MM.1S (cell line): ENCODE results near the gene PCDHGA11.

Experiments used
- DNase-seq: peaks from one replicate; pipeline ENCODE4 v3.0.0-alpha.2; 2015
- H2AFZ ChIP-seq: fragments of 300-600 bp; sonication (generic); 2 replicates; pipeline ENCODE4 v1.6.0; 2016; ENCODE audit warnings: antibody characterized with exemption, low read length
- H3F3A ChIP-seq: fragments of 300-600 bp; sonication (generic); 2 replicates; pipeline ENCODE4 v1.6.1; 2016; ENCODE audit warnings: mild to moderate bottlenecking, antibody characterized with exemption, low read length, moderate library complexity, mixed read lengths; ENCODE audit not compliant: insufficient read depth
- H3K27ac ChIP-seq: fragments of 300-600 bp; sonication (generic); 2 replicates; pipeline ENCODE4 v1.5.1; 2016; ENCODE audit warnings: mild to moderate bottlenecking, low read length
- H3K27me3 ChIP-seq: fragments of 300-600 bp; sonication (generic); replicated peaks from 2 replicates; pipeline ENCODE4 v1.6.0; 2016; ENCODE audit warnings: low read length; ENCODE audit not compliant: insufficient read depth
- H3K36me3 ChIP-seq: fragments of 300-600 bp; sonication (generic); replicated peaks from 2 replicates; pipeline ENCODE4 v1.6.1; 2016; ENCODE audit warnings: mild to moderate bottlenecking, low read length, mixed read lengths; ENCODE audit not compliant: insufficient read depth
- H3K4me1 ChIP-seq: fragments of 300-600 bp; sonication (generic); 2 replicates; pipeline ENCODE4 v1.6.1; 2016; ENCODE audit warnings: low read length, mixed read lengths
- H3K4me2 ChIP-seq: fragments of 300-600 bp; sonication (generic); 2 replicates; pipeline ENCODE4 v1.6.0; 2016; ENCODE audit warnings: low read depth, low read length
- H3K4me3 ChIP-seq: fragments of 300-600 bp; sonication (generic); 2 replicates; pipeline ENCODE4 v1.5.1; 2016; ENCODE audit warnings: low read length, mixed read lengths
- H3K79me2 ChIP-seq: fragments of 300-600 bp; sonication (generic); 2 replicates; pipeline ENCODE4 v1.6.1; 2016; ENCODE audit warnings: mixed run types, low read length, mixed read lengths
- H3K9ac ChIP-seq: fragments of 300-600 bp; sonication (generic); 2 replicates; pipeline ENCODE4 v1.6.1; 2016; ENCODE audit warnings: low read length, mixed read lengths
- H3K9me2 ChIP-seq: fragments of 300-600 bp; sonication (generic); replicated peaks from 2 replicates; pipeline ENCODE4 v1.6.1; 2016; ENCODE audit warnings: mild to moderate bottlenecking, low read length, mixed read lengths; ENCODE audit not compliant: insufficient read depth
- H3K9me3 ChIP-seq: fragments of 300-600 bp; sonication (generic); replicated peaks from 2 replicates; pipeline ENCODE4 v1.6.1; 2016; ENCODE audit warnings: mild to moderate bottlenecking, low read length, mixed read lengths; ENCODE audit not compliant: insufficient read depth
- H4K20me1 ChIP-seq: fragments of 300-600 bp; sonication (generic); 2 replicates; pipeline ENCODE4 v1.6.1; 2016; ENCODE audit warnings: mild to moderate bottlenecking, low read length, moderate library complexity, mixed read lengths; ENCODE audit not compliant: insufficient read depth
- CTCF ChIP-seq: fragments of 300-600 bp; sonication (generic); IDR thresholded peaks from 2 replicates; pipeline ENCODE4 v1.5.1; 2016; ENCODE audit warnings: antibody characterized with exemption, low read length, mixed read lengths
- EZH2 ChIP-seq: fragments of 300-600 bp; sonication (generic); optimal IDR thresholded peaks from 2 replicates; pipeline ENCODE3; 2017; ENCODE audit warnings: low read depth, mild to moderate bottlenecking, antibody characterized with exemption, low read length, mixed read lengths
- EZH2phosphoT487 ChIP-seq: fragments of 300-600 bp; sonication (generic); IDR thresholded peaks from 2 replicates; pipeline ENCODE4 v1.6.1; 2018; ENCODE audit warnings: antibody characterized with exemption, low read length

Gene PCDHGA11

GRCh38 chr5:141388661-141389060 lies 32.2 kb upstream of the PCDHGA11 start:
- H3K9me2 ChIP-seq: no peaks in the 10 kb centered on the region
- H3K4me1 ChIP-seq: no peaks in the 10 kb centered on the region
- H2AFZ ChIP-seq: no peak overlapping the region
- H4K20me1 ChIP-seq: no peaks in the 10 kb centered on the region
- no peaks in the 10 kb centered on the region for H3K79me2 ChIP-seq
- H3K4me3 ChIP-seq: no peak overlapping the region; the same call in 1 of the 2 replicates
- H3K9me3 ChIP-seq: no peaks in the 10 kb centered on the region
- TF ChIP-seq EZH2 (no peak), EZH2phosphoT487 (no peak), CTCF (no peak)
- H3K36me3 ChIP-seq: no peaks in the 10 kb centered on the region
- peak overlapping the region; percentile 43; the same call in 1 of the 2 replicates for H3K4me2 ChIP-seq
- DNase-seq: no peak
- peaks cover 10% of the 10 kb centered on the region; the same call in 1 of the 2 replicates for H3K27me3 ChIP-seq
- no peak overlapping the region for H3K9ac ChIP-seq
- H3K27ac ChIP-seq: no peak overlapping the region
- no peaks in the 10 kb centered on the region for H3F3A ChIP-seq

DNA sequence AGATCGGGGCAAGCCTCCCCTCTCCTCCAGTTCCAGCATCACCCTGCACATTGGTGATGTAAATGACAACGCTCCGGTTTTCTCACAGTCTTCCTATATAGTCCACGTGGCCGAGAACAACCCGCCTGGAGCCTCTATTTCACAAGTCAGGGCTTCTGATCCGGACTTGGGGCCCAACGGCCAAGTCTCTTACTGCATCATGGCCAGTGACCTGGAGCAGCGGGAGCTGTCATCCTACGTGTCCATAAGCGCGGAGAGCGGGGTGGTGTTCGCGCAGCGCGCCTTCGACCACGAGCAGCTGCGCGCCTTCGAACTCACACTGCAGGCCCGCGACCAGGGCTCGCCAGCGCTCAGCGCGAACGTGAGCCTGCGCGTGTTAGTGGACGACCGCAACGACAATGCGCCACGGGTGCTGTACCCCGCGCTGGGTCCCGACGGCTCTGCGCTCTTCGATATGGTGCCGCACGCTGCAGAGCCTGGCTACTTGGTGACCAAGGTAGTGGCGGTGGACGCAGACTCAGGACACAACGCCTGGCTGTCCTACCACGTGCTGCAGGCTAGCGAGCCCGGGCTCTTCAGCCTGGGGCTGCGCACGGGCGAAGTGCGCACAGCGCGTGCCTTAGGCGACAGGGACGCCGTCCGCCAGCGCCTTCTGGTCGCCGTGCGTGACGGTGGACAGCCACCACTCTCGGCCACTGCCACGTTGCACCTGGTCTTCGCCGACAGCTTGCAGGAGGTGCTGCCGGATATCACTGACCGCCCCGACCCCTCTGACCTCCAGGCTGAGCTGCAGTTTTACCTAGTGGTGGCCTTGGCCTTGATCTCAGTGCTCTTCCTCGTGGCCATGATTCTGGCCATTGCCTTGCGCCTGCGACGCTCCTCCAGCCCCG lies 31.5 kb upstream of the PCDHGA11 start:
- no peak for DNase-seq
- no peak overlapping the region for H3K9ac ChIP-seq
- no peak overlapping the region for H3K27ac ChIP-seq

GRCh38 chr5:141392429-141393198 lies 28.2 kb upstream of the PCDHGA11 start, which contains the start of gene PCDHGA8:
PCDHGA8 (plus strand) TSS chr5:141392633; CDS start chr5:141392814, 181 bp downstream.
- no peaks in the 10 kb centered on the region for H3K36me3 ChIP-seq
- H2AFZ ChIP-seq: no peak within 1 kb of the TSS
- 0 out of 2 replicates have a peak, but pooled peaks cover 5% of the 10 kb centered on the region for H3K27me3 ChIP-seq
- no peaks in the 10 kb centered on the region for H4K20me1 ChIP-seq
- H3K9ac ChIP-seq: no peak within 1 kb of the TSS
- peak; percentile 57 for DNase-seq
- no peak within 1 kb of the TSS for H3K4me2 ChIP-seq
- H3K79me2 ChIP-seq: no peaks in the 10 kb centered on the region
- H3K27ac ChIP-seq: no peak within 1 kb of the TSS
- no peaks in the 10 kb centered on the region for H3K9me3 ChIP-seq
- H3F3A ChIP-seq: no peaks in the 10 kb centered on the region
- TF ChIP-seq EZH2phosphoT487: no peak
- TF ChIP-seq CTCF: peak; percentile 52
- TF ChIP-seq EZH2: no peak
- no peak within 1 kb of the TSS for H3K4me3 ChIP-seq
- H3K4me1 ChIP-seq: no peaks in the 10 kb centered on the region
- H3K9me2 ChIP-seq: no peaks in the 10 kb centered on the region

More for the DNA sequence above, 31.5 kb upstream of the PCDHGA11 start:
- Histone ChIP-seq H3K4me1 (no peaks in the 10 kb centered on the region), H3K79me2 (no peaks in the 10 kb centered on the region), H3K9me3 (no peaks in the 10 kb centered on the region), H3K36me3 (no peaks in the 10 kb centered on the region), H3K9me2 (no peaks in the 10 kb centered on the region), H4K20me1 (no peaks in the 10 kb centered on the region), H3K4me3 (no peak overlapping the region), H3K4me2 (no peak overlapping the region), H3K27me3 (0 out of 2 replicates have a peak, but pooled peaks cover 8% of the 10 kb centered on the region), H3F3A (no peaks in the 10 kb centered on the region), H2AFZ (no peak overlapping the region)
- TF ChIP-seq CTCF: no peak
- no peak for TF ChIP-seq EZH2
- TF ChIP-seq EZH2phosphoT487: no peak
